Upper lobe of left lung (tissue), 4 donors: ENCODE data around the gene SCARF1.

Source experiments
- CTCF ChIP-seq, 6 experiments: fragments of 450-650 bp in 4 of 6; fragments of 200-600 bp in 2 of 6; sonication (generic) in 2 of 6; IDR thresholded peaks; one replicate each; pipeline ENCODE4 v1.5.1; 2016 to 2019; ENCODE audit warnings: antibody characterized with exemption in 6 of 6
- POLR2AphosphoS5 ChIP-seq, 2 donors: sonication (generic); formaldehyde crosslinking; IDR thresholded peaks; one replicate each; pipeline ENCODE4 v1.5.1; 2017; ENCODE audit warnings: antibody characterized with exemption in 2 of 2

GRCh38 chr17:1658100-1658499, 12.6 kb upstream of the SCARF1 start:
- no peak for TF ChIP-seq CTCF (IDR thresholded peaks at IDR 0.05)
- no peak for TF ChIP-seq POLR2AphosphoS5 (IDR thresholded peaks at IDR 0.05)
